Mucosa of rectum (tissue), 2 donors: Measurements from ENCODE around the gene NTSR1.

ENCODE experiments used
- H3K27ac ChIP-seq, 2 donors: one replicate each; pipeline ENCODE4 v1.7.0; 2013; ENCODE audit warnings: inconsistent platforms in 2 of 2, low read depth in 2 of 2, low read length in 2 of 2
- H3K27me3 ChIP-seq, 2 donors: one replicate each; pipeline ENCODE4 v1.7.0; 2013; ENCODE audit warnings: low read length in 2 of 2; ENCODE audit not compliant: control insufficient read depth in 2 of 2, insufficient read depth in 2 of 2
- H3K36me3 ChIP-seq, 2 donors: one replicate each; pipeline ENCODE4 v1.7.0; 2013; ENCODE audit warnings: low read length in 2 of 2; ENCODE audit not compliant: control insufficient read depth in 2 of 2, insufficient read depth in 2 of 2
- H3K4me1 ChIP-seq, 2 donors: one replicate each; pipeline ENCODE4 v1.7.0; 2013; ENCODE audit warnings: low read length in 2 of 2, mild to moderate bottlenecking in 1 of 2; ENCODE audit not compliant: control insufficient read depth in 2 of 2, insufficient read depth in 2 of 2
- H3K4me3 ChIP-seq, 2 donors: one replicate each; pipeline ENCODE4 v1.7.0; 2013; ENCODE audit warnings: low read length in 2 of 2
- H3K9ac ChIP-seq, 2 donors: one replicate each; pipeline ENCODE4 v1.7.0; 2013; ENCODE audit warnings: low read length in 2 of 2, low read depth in 1 of 2, mild to moderate bottlenecking in 1 of 2
- H3K9me3 ChIP-seq, 2 donors: one replicate each; pipeline ENCODE4 v1.7.0; 2013; ENCODE audit warnings: low read length in 2 of 2; ENCODE audit not compliant: control insufficient read depth in 2 of 2
- donor health status: healthy.
- donor health status: Normal muscosa, but diverticular disease.

The NTSR1 gene

GRCh38 chr20:62784497-62784896, 75.9 kb downstream of the NTSR1 start:
- Histone ChIP-seq H3K4me3 (no peak overlapping the region), H3K4me1 (no peaks in the 10 kb centered on the region), H3K9ac (no peak overlapping the region), H3K27me3 (no peaks in the 10 kb centered on the region), H3K27ac (no peak overlapping the region), H3K9me3 (no peaks in the 10 kb centered on the region), H3K36me3 (no peaks in the 10 kb centered on the region)

DNA sequence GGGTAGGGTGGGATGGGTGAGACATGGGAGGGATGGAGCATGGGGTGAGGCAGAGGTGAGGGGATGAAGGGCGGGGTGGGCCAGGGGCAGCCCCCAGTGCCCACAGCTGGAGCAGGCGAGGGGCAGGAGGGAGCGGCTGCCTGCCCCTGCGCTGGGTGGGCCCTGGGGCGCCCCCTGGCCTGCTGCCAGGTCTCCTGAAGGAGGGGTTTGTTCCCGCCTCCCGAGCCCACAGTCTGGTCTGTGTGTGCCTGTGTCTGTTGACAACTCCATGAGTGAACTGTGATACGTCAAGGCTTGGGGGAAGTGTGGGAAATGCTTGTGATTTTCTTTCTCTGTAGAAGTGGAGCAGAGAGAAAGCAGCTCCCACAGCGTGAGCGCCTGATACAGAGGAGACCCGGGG, 76.8 kb downstream of the NTSR1 start:
- Histone ChIP-seq H3K36me3 (no peaks in the 10 kb centered on the region), H3K4me1 (no peaks in the 10 kb centered on the region), H3K27me3 (no peaks in the 10 kb centered on the region), H3K4me3 (no peak overlapping the region), H3K9me3 (no peaks in the 10 kb centered on the region), H3K9ac (no peak overlapping the region), H3K27ac (no peak overlapping the region)

DNA sequence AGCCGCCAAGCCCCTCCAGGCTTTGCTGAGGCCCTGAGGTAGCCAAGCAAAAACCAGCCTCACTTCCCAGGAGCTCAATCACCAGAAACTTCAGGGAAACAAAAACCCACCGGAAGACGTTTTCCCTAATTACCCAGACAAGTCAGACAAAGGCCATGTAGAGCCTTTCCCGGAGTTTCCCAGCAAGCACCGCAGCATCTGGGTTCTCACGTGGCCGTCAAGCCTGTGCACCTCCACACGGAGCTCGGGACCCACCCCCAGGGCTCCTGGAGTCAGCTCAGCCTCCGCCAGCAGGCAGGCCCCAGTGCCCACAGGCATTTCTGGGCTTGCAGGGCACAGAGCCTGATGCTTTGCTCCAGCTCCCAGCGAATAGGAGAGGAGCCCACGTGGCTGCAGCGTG, 77.5 kb downstream of the NTSR1 start:
- no peak overlapping the region for H3K9ac ChIP-seq
- H3K27me3 ChIP-seq: no peaks in the 10 kb centered on the region
- H3K9me3 ChIP-seq: no peaks in the 10 kb centered on the region
- H3K4me3 ChIP-seq: no peak overlapping the region
- no peaks in the 10 kb centered on the region for H3K4me1 ChIP-seq
- no peaks in the 10 kb centered on the region for H3K36me3 ChIP-seq
- H3K27ac ChIP-seq: no peak overlapping the region

GRCh38 chr20:62787321-62787720, 78.7 kb downstream of the NTSR1 start:
- Histone ChIP-seq H3K27ac (no peak overlapping the region), H3K4me1 (no peaks in the 10 kb centered on the region)

GRCh38 chr20:62787866-62788265, 79.2 kb downstream of the NTSR1 start:
- no peaks in the 10 kb centered on the region for H3K36me3 ChIP-seq
- no peak overlapping the region for H3K4me3 ChIP-seq
- no peaks in the 10 kb centered on the region for H3K27me3 ChIP-seq
- no peaks in the 10 kb centered on the region for H3K9me3 ChIP-seq
- no peaks in the 10 kb centered on the region for H3K4me1 ChIP-seq
- no peak overlapping the region for H3K27ac ChIP-seq
- no peak overlapping the region for H3K9ac ChIP-seq

More at GRCh38 chr20:62787321-62787720, 78.7 kb downstream of the NTSR1 start:
- H3K36me3 ChIP-seq: no peaks in the 10 kb centered on the region
- no peaks in the 10 kb centered on the region for H3K9me3 ChIP-seq
- H3K27me3 ChIP-seq: no peaks in the 10 kb centered on the region
- H3K4me3 ChIP-seq: no peak overlapping the region
- no peak overlapping the region for H3K9ac ChIP-seq

GRCh38 chr20:62788607-62789006, 80.0 kb downstream of the NTSR1 start:
- H3K27ac ChIP-seq: no peak overlapping the region
- H3K9me3 ChIP-seq: no peaks in the 10 kb centered on the region
- H3K36me3 ChIP-seq: no peaks in the 10 kb centered on the region
- H3K4me3 ChIP-seq: no peak overlapping the region
- H3K9ac ChIP-seq: no peak overlapping the region
- H3K27me3 ChIP-seq: no peaks in the 10 kb centered on the region
- H3K4me1 ChIP-seq: peaks cover 4 to 6% of the 10 kb centered on the region in 2 donors

- Histone ChIP-seq H3K9me3 (no peaks in the 10 kb centered on the region), H3K4me3 (no peak overlapping the region), H3K36me3 (no peaks in the 10 kb centered on the region), H3K27me3 (no peaks in the 10 kb centered on the region), H3K4me1 (peaks cover 13 to 14% of the 10 kb centered on the region in 2 donors), H3K9ac (no peak overlapping the region), H3K27ac (no peak overlapping the region)
These were observed 81.4 kb downstream of the NTSR1 start for GRCh38 chr20:62790075-62790474.

DNA sequence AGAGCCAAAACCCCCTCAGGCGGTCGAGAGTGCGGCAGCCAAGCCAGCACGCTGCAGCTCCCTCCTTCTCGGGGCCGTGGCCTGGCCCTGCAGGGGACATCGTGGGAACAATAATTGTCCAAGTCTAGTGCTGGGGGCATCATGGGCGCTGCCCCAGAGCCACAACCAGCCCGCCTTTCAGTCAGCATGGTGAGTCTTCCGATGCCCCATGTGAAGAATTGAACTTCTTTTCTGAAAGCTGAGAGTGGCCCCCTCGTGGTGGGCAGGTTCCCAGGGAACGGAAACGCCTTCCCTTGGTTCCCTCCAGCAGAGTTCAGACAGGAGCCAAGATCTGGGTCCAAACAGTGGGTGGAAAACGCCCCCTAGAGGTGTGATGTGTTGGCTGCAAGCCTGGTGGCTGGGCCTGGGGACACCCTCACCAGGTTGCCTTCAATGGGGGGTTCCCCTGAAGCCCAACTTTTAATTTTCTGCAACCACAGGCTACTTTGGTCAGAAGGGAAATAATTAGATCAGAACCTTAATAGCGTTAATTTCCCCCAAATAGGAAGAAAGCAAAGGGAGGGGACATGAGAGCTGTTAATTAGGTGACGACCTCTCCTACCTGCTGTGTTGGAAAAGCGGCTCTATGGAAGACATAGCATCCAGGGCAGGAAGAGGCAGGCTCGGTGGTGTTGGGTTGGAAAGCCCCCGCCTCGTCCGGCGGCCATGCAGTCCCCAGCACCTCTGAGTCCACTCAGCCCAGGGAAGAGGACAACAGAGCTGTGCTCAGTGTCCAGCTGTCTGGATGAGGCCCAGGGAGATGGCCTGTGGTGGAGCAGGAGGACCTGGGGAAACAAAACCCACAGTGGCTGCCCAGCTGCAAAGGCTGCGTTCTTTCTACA, 82.9 kb downstream of the NTSR1 start:
- no peaks in the 10 kb centered on the region for H3K27me3 ChIP-seq
- no peak overlapping the region for H3K27ac ChIP-seq
- H3K4me3 ChIP-seq: no peak overlapping the region
- no peak overlapping the region for H3K9ac ChIP-seq
- no peaks in the 10 kb centered on the region for H3K36me3 ChIP-seq
- H3K4me1 ChIP-seq: peaks cover 17 to 19% of the 10 kb centered on the region in 2 donors
- H3K9me3 ChIP-seq: no peaks in the 10 kb centered on the region

- Histone ChIP-seq H3K9ac (no peak overlapping the region), H3K27me3 (no peaks in the 10 kb centered on the region), H3K9me3 (no peaks in the 10 kb centered on the region), H3K27ac (no peak overlapping the region), H3K36me3 (no peaks in the 10 kb centered on the region), H3K4me1 (peaks cover 23 to 24% of the 10 kb centered on the region in 2 donors), H3K4me3 (no peak overlapping the region)
These were observed 83.7 kb downstream of the NTSR1 start for GRCh38 chr20:62792182-62792939.
